Natural killer cell (primary cell): ENCODE results near the gene TMTC3. TPM values are rescaled to one million over a fixed set of nuclear protein-coding genes. Genes with fewer than 3 reads are reported as not detected.

Experiments used
- ATAC-seq, 3 donors: fragments of 150-1000 bp in 2 of 3; fragments of 200-7000 bp in 1 of 3; cut with Tn5 transposase; 1 replicate in 1 of 3; 2 replicates in 2 of 3; pipeline ENCODE4 v1.10.0; 2021; ENCODE audit warnings: mild to moderate bottlenecking in 2 of 3, moderate library complexity in 2 of 3
- DNase-seq, 2 donors: peaks; one replicate each; pipeline versions ENCODE4 v3.0.0 to v3.0.0-alpha.2; 2013 to 2021; ENCODE audit warnings: mixed read lengths in 1 of 2
- H3K27ac ChIP-seq: one replicate; pipeline ENCODE4 v1.5.1; 2013; ENCODE audit warnings: mild to moderate bottlenecking, low read length
- H3K27me3 ChIP-seq: one replicate; pipeline ENCODE4 v1.6.1; 2013; ENCODE audit warnings: low read length; ENCODE audit not compliant: control insufficient read depth, insufficient read depth
- H3K36me3 ChIP-seq: one replicate; pipeline ENCODE4 v1.6.1; 2013; ENCODE audit warnings: low read length; ENCODE audit not compliant: control insufficient read depth, insufficient read depth
- H3K4me1 ChIP-seq: one replicate; pipeline ENCODE4 v1.6.1; 2013; ENCODE audit warnings: low read length; ENCODE audit not compliant: control insufficient read depth, insufficient read depth
- H3K4me3 ChIP-seq: one replicate; pipeline ENCODE4 v1.5.1; 2013; ENCODE audit warnings: low read length
- H3K9me3 ChIP-seq: one replicate; pipeline ENCODE4 v1.6.1; 2013; ENCODE audit warnings: low read length; ENCODE audit not compliant: control insufficient read depth, insufficient read depth
- H3K27ac Mint-ChIP-seq, 2 donors: one replicate each; pipeline ENCODE4 v1.8.0; 2022; ENCODE audit warnings: mild to moderate bottlenecking in 2 of 2, mixed read lengths in 2 of 2, moderate library complexity in 1 of 2
- H3K27me3 Mint-ChIP-seq, 2 donors: one replicate each; pipeline ENCODE4 v1.8.0; 2022; ENCODE audit warnings: low read depth in 2 of 2, mixed read lengths in 2 of 2
- H3K36me3 Mint-ChIP-seq: one replicate; pipeline ENCODE4 v1.8.0; 2022; ENCODE audit warnings: mixed read lengths
- H3K4me1 Mint-ChIP-seq, 2 donors: one replicate each; pipeline ENCODE4 v1.8.0; 2022; ENCODE audit warnings: mixed read lengths in 2 of 2
- H3K4me3 Mint-ChIP-seq: one replicate; pipeline ENCODE4 v1.8.0; 2022; ENCODE audit warnings: mild to moderate bottlenecking, moderate library complexity, mixed read lengths
- H3K9me3 Mint-ChIP-seq, 2 donors: one replicate each; pipeline ENCODE4 v1.8.0; 2022; ENCODE audit warnings: mixed read lengths in 2 of 2
- CTCF ChIP-seq: fragments of 200-600 bp; IDR thresholded peaks from one replicate; pipeline ENCODE4 v1.8.0; 2022; ENCODE audit warnings: antibody characterized with exemption
- WGBS: methylation state at CpG from one replicate; pipeline ENCODE4 v1.1.7; 2013; ENCODE audit warnings: missing lambda C conversion rate; ENCODE audit not compliant: insufficient coverage; 5-methylcytosine and 5-hydroxymethylcytosine counted together
- intact Hi-C: fragments of 100-400 bp; cut with micrococcal nuclease; formaldehyde crosslinking; loops from one replicate; pipeline ENCODE4 v1.14.2; 2022
- total RNA-seq, 4 donors: library from RNA; stranded (reverse); fragments of 120-200 nt in 1 of 4; gene quantifications; one replicate each; pipeline versions ENCODE4 v1.2.3 to v1.2.4, GENCODE V29; 2013 to 2022

TMTC3 gene
- total RNA-seq, 3 donors from 2014 or later (not counting 1 experiment from before 2014, with no cell fraction given) = 5.0 to 6.2 (median 5.3) TPM

DNA sequence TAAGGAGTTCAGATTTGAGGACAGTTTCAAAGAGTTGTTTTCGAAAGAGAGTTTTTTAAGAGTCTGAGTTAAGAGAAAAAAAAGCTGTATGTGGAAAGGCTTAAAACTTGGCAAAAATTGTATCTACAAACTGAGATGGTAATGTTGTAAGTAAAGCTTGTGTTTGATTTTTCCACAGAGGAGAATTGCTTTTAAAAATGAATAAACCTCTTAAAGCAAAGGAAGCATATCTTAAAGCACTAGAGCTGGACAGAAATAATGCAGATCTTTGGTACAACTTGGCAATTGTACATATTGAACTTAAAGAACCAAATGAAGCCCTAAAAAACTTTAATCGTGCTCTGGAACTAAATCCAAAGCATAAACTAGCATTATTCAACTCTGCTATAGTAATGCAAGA lies 50.3 kb downstream of the TMTC3 start:
- no peak overlapping the region for H3K4me3 ChIP-seq
- intact Hi-C loops = no loop called here
- no peak for DNase-seq
- no peaks in the 10 kb centered on the region for H3K4me1 ChIP-seq
- no peak overlapping the region for H3K27ac ChIP-seq
- no peaks in the 10 kb centered on the region for H3K9me3 ChIP-seq
- Mint-ChIP-seq H3K27me3 (no peaks in the 10 kb centered on the region), H3K27ac (no peak overlapping the region), H3K4me1 (no peaks in the 10 kb centered on the region), H3K4me3 (no peak overlapping the region), H3K36me3 (peaks cover 12% of the 10 kb centered on the region), H3K9me3 (no peaks in the 10 kb centered on the region)
- ATAC-seq = no peak
- no peaks in the 10 kb centered on the region for H3K27me3 ChIP-seq
- TF ChIP-seq CTCF = no peak
- H3K36me3 ChIP-seq = peaks cover 27% of the 10 kb centered on the region
- WGBS = 88% methylated on average over 1 of the region's 2 CpGs

GRCh38 chr12:88194868-88195267 lies 52.8 kb downstream of the TMTC3 start:
- no peaks in the 10 kb centered on the region for H3K9me3 ChIP-seq
- no peak overlapping the region for H3K27ac ChIP-seq
- no peaks in the 10 kb centered on the region for H3K4me1 Mint-ChIP-seq
- H3K27ac Mint-ChIP-seq = no peak overlapping the region
- intact Hi-C loops = no loop called here
- no peak overlapping the region for H3K4me3 Mint-ChIP-seq
- H3K27me3 ChIP-seq = no peaks in the 10 kb centered on the region
- DNase-seq = no peak
- no peak for ATAC-seq
- no peaks in the 10 kb centered on the region for H3K9me3 Mint-ChIP-seq
- no peak for TF ChIP-seq CTCF
- peaks cover 27% of the 10 kb centered on the region for H3K36me3 ChIP-seq
- H3K4me1 ChIP-seq = no peaks in the 10 kb centered on the region
- H3K36me3 Mint-ChIP-seq = peaks cover 12% of the 10 kb centered on the region
- no peak overlapping the region for H3K4me3 ChIP-seq
- H3K27me3 Mint-ChIP-seq = no peaks in the 10 kb centered on the region
- WGBS = 97% methylated on average over 3 of the region's 3 CpGs

- Histone ChIP-seq H3K9me3 (no peaks in the 10 kb centered on the region), H3K27ac (no peak overlapping the region), H3K4me3 (no peak overlapping the region), H3K4me1 (no peaks in the 10 kb centered on the region), H3K36me3 (peaks cover 11% of the 10 kb centered on the region), H3K27me3 (no peaks in the 10 kb centered on the region)
- H3K27me3 Mint-ChIP-seq = no peaks in the 10 kb centered on the region
- no peak overlapping the region for H3K4me3 Mint-ChIP-seq
- DNase-seq (no peak), ATAC-seq (no peak)
- intact Hi-C loops = no loop called here
- WGBS = 100% methylated on average over 2 of the region's 2 CpGs
- peaks cover 7% of the 10 kb centered on the region for H3K36me3 Mint-ChIP-seq
- no peaks in the 10 kb centered on the region for H3K9me3 Mint-ChIP-seq
- no peak overlapping the region for H3K27ac Mint-ChIP-seq
- TF ChIP-seq CTCF = no peak
- no peaks in the 10 kb centered on the region for H3K4me1 Mint-ChIP-seq
These were observed 57.9 kb downstream of the TMTC3 start for GRCh38 chr12:88200029-88200428.

GRCh38 chr12:88202500-88202899 lies 60.4 kb downstream of the TMTC3 start:
- TF ChIP-seq CTCF = no peak
- no peak for DNase-seq
- H3K4me3 ChIP-seq = no peak overlapping the region
- ATAC-seq = no peak
- H3K4me1 Mint-ChIP-seq = no peaks in the 10 kb centered on the region
- H3K9me3 ChIP-seq = no peaks in the 10 kb centered on the region
- H3K27ac Mint-ChIP-seq = no peak overlapping the region
- H3K4me3 Mint-ChIP-seq = no peak overlapping the region
- H3K27me3 ChIP-seq = no peaks in the 10 kb centered on the region
- no peaks in the 10 kb centered on the region for H3K36me3 ChIP-seq
- H3K9me3 Mint-ChIP-seq = no peaks in the 10 kb centered on the region
- H3K36me3 Mint-ChIP-seq = no peaks in the 10 kb centered on the region
- H3K27ac ChIP-seq = no peak overlapping the region
- 93% methylated on average over 1 of the region's 2 CpGs for WGBS
- no peaks in the 10 kb centered on the region for H3K4me1 ChIP-seq
- intact Hi-C loops = no loop called here
- no peaks in the 10 kb centered on the region for H3K27me3 Mint-ChIP-seq
